ENCODE measurements around the gene DLK1. TPM values are rescaled to one million over a fixed set of nuclear protein-coding genes. Genes with fewer than 3 reads are reported as not detected.

Gene DLK1
- total RNA-seq, 4 donors from 2014 or later = not detected

GRCh38 chr14:100728962-100729361, 2.3 kb downstream of the DLK1 start:
- intact Hi-C loops (cut with DNase I; ENCODE audit: low total_unique reads) = no loop called here
- TF ChIP-seq POLR2A (IDR thresholded peaks at IDR 0.05) (no peak), CTCF (IDR thresholded peaks at IDR 0.05) (no peak)
- DNase-seq (ENCODE audit: low spot score in 2 of 2) = no peak
- H3K4me3 ChIP-seq (ENCODE audit: low read depth, poor library complexity, severe bottlenecking) = no peak overlapping the region
- 42 to 47% methylated on average over 13 of the region's 13 CpGs for WGBS, 2 donors

- intact Hi-C loops (cut with DNase I; ENCODE audit: low total_unique reads) = no loop called here
- 52 to 59% methylated on average over 7 of the region's 7 CpGs for WGBS, 2 donors
- DNase-seq (ENCODE audit: low spot score in 2 of 2) = no peak
- H3K4me3 ChIP-seq (ENCODE audit: low read depth, poor library complexity, severe bottlenecking) = no peak overlapping the region
- TF ChIP-seq POLR2A (IDR thresholded peaks at IDR 0.05) (no peak), CTCF (IDR thresholded peaks at IDR 0.05) (no peak)
Measured at GRCh38 chr14:100729982-100730381, 3.3 kb downstream of the DLK1 start.

- intact Hi-C loops (cut with DNase I; ENCODE audit: low total_unique reads) = no loop called here
Measured at GRCh38 chr14:100730581-100730980, 3.9 kb downstream of the DLK1 start.

GRCh38 chr14:100731011-100731670, 4.4 kb downstream of the DLK1 start:
- no peak overlapping the region for H3K4me3 ChIP-seq (ENCODE audit: low read depth, poor library complexity, severe bottlenecking)
- DNase-seq (ENCODE audit: low spot score in 2 of 2) = no peak
- WGBS, 2 donors = 71 to 75% methylated on average over 7 of the region's 7 CpGs
- no peak for TF ChIP-seq CTCF (IDR thresholded peaks at IDR 0.05)
- no peak for TF ChIP-seq POLR2A (IDR thresholded peaks at IDR 0.05)
- intact Hi-C loops (cut with DNase I; ENCODE audit: low total_unique reads) = no loop called here

More at GRCh38 chr14:100730581-100730980, 3.9 kb downstream of the DLK1 start:
- no peak for TF ChIP-seq CTCF (IDR thresholded peaks at IDR 0.05)
- no peak for TF ChIP-seq POLR2A (IDR thresholded peaks at IDR 0.05)
- no peak overlapping the region for H3K4me3 ChIP-seq (ENCODE audit: low read depth, poor library complexity, severe bottlenecking)
- DNase-seq (ENCODE audit: low spot score in 2 of 2) = no peak
- WGBS, 2 donors = 30 to 49% methylated on average over 15 of the region's 15 CpGs

- intact Hi-C loops (cut with DNase I; ENCODE audit: low total_unique reads) = no loop called here
- WGBS, 2 donors = 79 to 81% methylated on average over 34 of the region's 34 CpGs
- no peak overlapping the region for H3K4me3 ChIP-seq (ENCODE audit: low read depth, poor library complexity, severe bottlenecking)
- DNase-seq (ENCODE audit: low spot score in 2 of 2) = no peak
- TF ChIP-seq POLR2A (IDR thresholded peaks at IDR 0.05) (no peak), CTCF (IDR thresholded peaks at IDR 0.05) (no peak)
Measured at GRCh38 chr14:100731846-100732765, 5.4 kb downstream of the DLK1 start.

All from lower leg skin (tissue), 4 donors.